HFFc6 (cell line): ENCODE results near the gene KCNMA1. TPM values are rescaled to one million over a fixed set of nuclear protein-coding genes. Genes with fewer than 3 reads are reported as not detected.

Experiments
- DNase-seq: peaks from one replicate; pipeline ENCODE4 v3.0.0-alpha.2; 2018
- H3K27ac Mint-ChIP-seq: 2 replicates; pipeline ENCODE4 v1.8.0; 2020; ENCODE audit warnings: mild to moderate bottlenecking, mixed read lengths
- H3K27me3 Mint-ChIP-seq: 2 replicates; pipeline ENCODE4 v1.8.0; 2021; ENCODE audit warnings: mild to moderate bottlenecking, moderate library complexity, mixed read lengths; ENCODE audit not compliant: insufficient read depth
- H3K36me3 Mint-ChIP-seq: 2 replicates; pipeline ENCODE4 v1.8.0; 2021; ENCODE audit warnings: low read depth, mixed read lengths
- H3K4me1 Mint-ChIP-seq: 2 replicates; pipeline ENCODE4 v1.8.0; 2020; ENCODE audit warnings: low read depth, mixed read lengths
- H3K4me3 Mint-ChIP-seq: 2 replicates; pipeline ENCODE4 v1.8.0; 2020; ENCODE audit warnings: mild to moderate bottlenecking, moderate library complexity, mixed read lengths
- H3K9me3 Mint-ChIP-seq: 2 replicates; pipeline ENCODE4 v1.8.0; 2020; ENCODE audit warnings: mild to moderate bottlenecking, mixed read lengths
- total RNA-seq, 6 experiments: library from RNA; stranded (reverse); fragmentation: NEBNext Ultra II Directional; extraction: Animal tissue kit (Norgen Biotek cat#: 25700); gene quantifications; 2 replicates in 1 of 6; 3 replicates in 5 of 6; pipeline ENCODE4 v1.2.3, GENCODE V29; 2021
- TF ChIP-seq, protein P1 (sequence below): fragments of 200-600 bp; sonication (generic); IDR thresholded peaks from 2 replicates; pipeline ENCODE4 v1.5.0; 2021; ENCODE audit warnings: antibody characterized with exemption, mild to moderate bottlenecking

Gene KCNMA1
- total RNA-seq, 6 experiments from 2014 or later: 87.1 to 191 (median 93.5) TPM

DNA sequence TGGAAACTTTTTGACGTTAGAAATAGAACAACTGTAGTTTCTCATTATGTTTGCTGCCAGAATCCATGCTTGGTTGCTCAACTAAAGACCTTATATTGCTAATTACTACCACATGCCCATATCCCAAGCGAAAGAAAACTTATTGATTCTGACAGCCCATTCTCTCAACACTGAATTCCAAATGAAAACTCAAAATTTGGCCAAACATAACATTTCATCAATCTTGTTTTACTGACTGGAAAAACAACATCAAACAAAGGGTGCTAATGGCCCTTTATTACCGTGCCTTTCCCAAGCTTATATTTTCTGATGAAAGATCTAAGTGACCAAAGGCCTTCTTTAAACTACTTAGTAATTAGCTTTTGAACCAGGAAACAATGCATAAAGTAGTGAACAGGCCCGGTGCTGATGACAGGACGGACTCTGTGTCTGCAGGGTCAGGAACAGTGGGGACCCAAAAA, 531.8 kb downstream of the KCNMA1 start:
- peaks cover 46% of the 10 kb centered on the region for H3K4me1 Mint-ChIP-seq
- H3K9me3 Mint-ChIP-seq: no peaks in the 10 kb centered on the region
- DNase-seq: peak; percentile 31
- peaks cover under 1% of the 10 kb centered on the region for H3K27me3 Mint-ChIP-seq
- H3K36me3 Mint-ChIP-seq: peaks cover 45% of the 10 kb centered on the region
- TF ChIP-seq, protein P1, sequence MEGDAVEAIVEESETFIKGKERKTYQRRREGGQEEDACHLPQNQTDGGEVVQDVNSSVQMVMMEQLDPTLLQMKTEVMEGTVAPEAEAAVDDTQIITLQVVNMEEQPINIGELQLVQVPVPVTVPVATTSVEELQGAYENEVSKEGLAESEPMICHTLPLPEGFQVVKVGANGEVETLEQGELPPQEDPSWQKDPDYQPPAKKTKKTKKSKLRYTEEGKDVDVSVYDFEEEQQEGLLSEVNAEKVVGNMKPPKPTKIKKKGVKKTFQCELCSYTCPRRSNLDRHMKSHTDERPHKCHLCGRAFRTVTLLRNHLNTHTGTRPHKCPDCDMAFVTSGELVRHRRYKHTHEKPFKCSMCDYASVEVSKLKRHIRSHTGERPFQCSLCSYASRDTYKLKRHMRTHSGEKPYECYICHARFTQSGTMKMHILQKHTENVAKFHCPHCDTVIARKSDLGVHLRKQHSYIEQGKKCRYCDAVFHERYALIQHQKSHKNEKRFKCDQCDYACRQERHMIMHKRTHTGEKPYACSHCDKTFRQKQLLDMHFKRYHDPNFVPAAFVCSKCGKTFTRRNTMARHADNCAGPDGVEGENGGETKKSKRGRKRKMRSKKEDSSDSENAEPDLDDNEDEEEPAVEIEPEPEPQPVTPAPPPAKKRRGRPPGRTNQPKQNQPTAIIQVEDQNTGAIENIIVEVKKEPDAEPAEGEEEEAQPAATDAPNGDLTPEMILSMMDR: no peak
- H3K4me3 Mint-ChIP-seq: peak overlapping the region; percentile 34; the same call in 1 of the 2 replicates
- H3K27ac Mint-ChIP-seq: peak overlapping the region; percentile 50

DNA sequence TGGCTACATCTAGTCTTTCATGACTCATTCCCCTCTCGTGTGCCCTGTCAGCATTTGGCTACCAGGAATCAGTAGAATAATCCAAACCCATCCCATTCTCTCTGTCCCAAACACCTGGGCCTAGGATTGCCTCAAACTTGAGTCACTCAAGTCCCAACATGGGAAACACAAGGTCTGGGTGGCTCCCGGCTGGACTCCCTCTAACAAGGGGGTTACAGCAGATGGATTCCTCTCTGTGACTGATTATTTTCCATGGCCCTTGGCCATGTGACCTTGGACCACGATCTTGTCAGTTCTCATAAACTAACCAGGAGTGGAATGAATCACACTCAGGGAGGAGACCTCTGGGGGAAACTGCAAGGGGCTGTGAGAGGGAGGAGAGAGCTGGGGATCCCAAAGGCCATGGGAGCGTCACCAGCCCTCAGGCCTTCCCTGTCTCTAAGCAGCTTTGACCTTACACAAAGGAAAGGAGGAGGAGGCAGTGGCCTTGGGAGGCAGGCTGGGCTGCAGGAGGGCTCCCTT, 533.1 kb downstream of the KCNMA1 start:
- Mint-ChIP-seq H3K4me3 (peak overlapping the region; percentile 31; the same call in 1 of the 2 replicates), H3K9me3 (no peaks in the 10 kb centered on the region), H3K27ac (peak overlapping the region; percentile 55), H3K27me3 (peaks cover 2% of the 10 kb centered on the region; the same call in 1 of the 2 replicates), H3K36me3 (peaks cover 53% of the 10 kb centered on the region), H3K4me1 (peaks cover 46% of the 10 kb centered on the region)
- TF ChIP-seq, protein P1: no peak
- DNase-seq: peak; percentile 76

DNA sequence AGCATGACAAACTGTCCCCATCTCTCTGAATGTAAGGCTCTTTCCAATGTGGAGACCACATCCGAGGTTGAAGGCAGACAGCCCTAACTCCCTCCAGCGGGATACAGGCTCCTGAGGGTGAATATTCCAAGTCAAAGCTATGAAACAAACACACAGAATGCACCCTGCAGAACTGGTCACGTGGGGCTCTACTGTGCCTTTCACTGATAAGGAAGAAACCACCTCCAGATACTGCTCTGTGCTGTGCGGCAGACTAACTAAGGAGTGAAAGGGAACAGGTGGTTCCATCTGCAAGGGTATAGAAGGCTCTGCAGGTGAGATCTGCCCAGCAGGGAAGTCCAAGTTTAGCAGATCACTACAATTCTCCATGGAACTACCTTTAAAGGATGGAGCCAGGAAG, 534.4 kb downstream of the KCNMA1 start:
- DNase-seq: no peak
- peaks cover 46% of the 10 kb centered on the region for H3K4me1 Mint-ChIP-seq
- TF ChIP-seq, protein P1: no peak
- H3K4me3 Mint-ChIP-seq: no peak overlapping the region
- H3K9me3 Mint-ChIP-seq: no peaks in the 10 kb centered on the region
- H3K27ac Mint-ChIP-seq: no peak overlapping the region
- peaks cover 57% of the 10 kb centered on the region for H3K36me3 Mint-ChIP-seq
- peaks cover 4% of the 10 kb centered on the region; the same call in 1 of the 2 replicates for H3K27me3 Mint-ChIP-seq

DNA sequence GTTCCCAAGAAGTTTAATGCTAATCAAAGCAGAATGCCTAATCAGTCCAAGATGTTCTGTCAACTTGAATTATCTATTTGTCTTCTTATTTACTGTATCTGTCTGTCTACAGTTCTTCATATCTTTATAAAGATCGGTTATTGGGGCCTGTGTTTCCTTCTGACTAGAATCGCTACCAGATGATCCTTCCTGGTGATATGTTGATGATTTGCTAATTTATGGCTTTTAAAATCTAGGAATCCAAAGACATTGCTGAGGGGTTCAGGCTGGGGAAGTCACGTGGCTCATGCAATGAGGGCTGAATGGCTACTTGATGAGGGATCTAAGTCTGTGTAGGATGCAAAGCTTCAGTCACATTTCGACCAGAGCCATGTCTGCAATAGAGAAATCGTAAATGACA, 536.3 kb downstream of the KCNMA1 start:
- H3K36me3 Mint-ChIP-seq: peaks cover 45% of the 10 kb centered on the region
- no peak overlapping the region for H3K27ac Mint-ChIP-seq

DNA sequence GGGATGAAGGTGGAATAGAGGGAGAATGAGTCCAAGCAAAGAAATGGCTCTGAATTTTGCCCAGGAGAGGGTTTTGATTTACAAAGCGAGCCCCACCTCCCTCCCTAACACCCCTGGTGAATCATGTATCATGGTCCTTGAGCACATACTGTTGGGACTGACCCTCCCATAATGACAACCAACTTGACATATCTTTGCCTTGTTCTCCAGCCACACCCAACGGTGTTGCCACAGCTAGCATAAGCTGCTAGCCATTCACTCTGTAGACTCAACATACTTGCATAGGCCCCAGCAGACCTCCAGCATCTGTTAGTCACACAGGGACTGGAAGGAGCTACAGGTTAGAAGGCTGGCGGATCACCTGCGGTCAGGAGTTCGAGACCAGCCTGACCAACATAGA, 538.5 kb downstream of the KCNMA1 start:
- Mint-ChIP-seq H3K9me3 (no peaks in the 10 kb centered on the region), H3K4me3 (no peak overlapping the region), H3K4me1 (peaks cover 15% of the 10 kb centered on the region), H3K27ac (no peak overlapping the region), H3K27me3 (peaks cover 4% of the 10 kb centered on the region; the same call in 1 of the 2 replicates), H3K36me3 (peaks cover 39% of the 10 kb centered on the region)
- TF ChIP-seq, protein P1: no peak
- DNase-seq: no peak

More for the DNA sequence above, 536.3 kb downstream of the KCNMA1 start:
- TF ChIP-seq, protein P1: no peak
- no peak for DNase-seq
- H3K9me3 Mint-ChIP-seq: no peaks in the 10 kb centered on the region
- H3K4me3 Mint-ChIP-seq: no peak overlapping the region
- peaks cover 4% of the 10 kb centered on the region; the same call in 1 of the 2 replicates for H3K27me3 Mint-ChIP-seq
- peaks cover 37% of the 10 kb centered on the region for H3K4me1 Mint-ChIP-seq
